ENCODE data around the gene RUBCNL. TPM values are rescaled to one million over a fixed set of nuclear protein-coding genes. Genes with fewer than 3 reads are reported as not detected.
A peak's percentile ranks its signal among the peaks of the same experiment; 100 is the strongest.

The RUBCNL gene
- polyA plus RNA-seq, 2 of the 4 experiments (the other 2 are of a cell fraction): not detected

GRCh38 chr13:46324976-46325375 lies 62.1 kb downstream of the RUBCNL start:
- no peak for TF ChIP-seq KDM1A (IDR thresholded peaks at IDR 0.05; ENCODE audit: low read depth)
- no peak for TF ChIP-seq HOXB5 (CRISPR knock-in tag; IDR thresholded peaks at IDR 0.05)
- TF ChIP-seq, protein P1, sequence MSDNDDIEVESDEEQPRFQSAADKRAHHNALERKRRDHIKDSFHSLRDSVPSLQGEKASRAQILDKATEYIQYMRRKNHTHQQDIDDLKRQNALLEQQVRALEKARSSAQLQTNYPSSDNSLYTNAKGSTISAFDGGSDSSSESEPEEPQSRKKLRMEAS (IDR thresholded peaks at IDR 0.05): no peak
- no peak for TF ChIP-seq NFE2L2 (conservative IDR thresholded peaks at IDR 0.05; ENCODE audit: low read length)
- TF ChIP-seq FOXS1 (CRISPR knock-in tag; IDR thresholded peaks at IDR 0.05): no peak
- TF ChIP-seq HOXB13 (CRISPR knock-in tag; IDR thresholded peaks at IDR 0.05; ENCODE audit: low read depth): no peak
- Histone ChIP-seq H3K4me3 (no peak overlapping the region), H3K27ac (no peak overlapping the region), H3K4me1 (no peaks in the 10 kb centered on the region), H3K9me3 (no peaks in the 10 kb centered on the region), H3K4me2 (no peak overlapping the region)
- ATAC-seq (no peak), FAIRE-seq (no peak), DNase-seq (ENCODE audit: low read depth in 1 of 2, low spot score in 1 of 2) (no peak)
- ChIA-PET POLR2A (no interaction called here), CTCF (no interaction called here)
- WGBS (ENCODE audit: missing lambda C conversion rate): 20% methylated on average over 5 of the region's 5 CpGs

- POLR2A ChIA-PET: no interaction called here
- ATAC-seq (peak; percentile 68 to 80), DNase-seq (ENCODE audit: low read depth in 1 of 2, low spot score in 1 of 2) (peak; percentile 26 to 38), FAIRE-seq (no peak)
- H3K4me2 ChIP-seq: no peak overlapping the region
- CTCF ChIA-PET: interaction anchor here (0.8 to 1.6 kb wide), 9 partner anchors 11 to 514 kb away, joined by 3 to 11 read pairs (median 4); partner anchors contain the start of gene RUBCNL
- no peak overlapping the region for H3K27ac ChIP-seq
- TF ChIP-seq ZC3H11A (IDR thresholded peaks at IDR 0.05) (no peak), CTCF (IDR thresholded peaks at IDR 0.05) (peak; percentile 65), KDM1A (IDR thresholded peaks at IDR 0.05; ENCODE audit: low read depth) (no peak), NR3C1 (IDR thresholded peaks at IDR 0.05) (no peak), POLR2AphosphoS2 (conservative IDR thresholded peaks at IDR 0.05; ENCODE audit: low read length) (no peak), EHF (CRISPR knock-in tag; IDR thresholded peaks at IDR 0.05) (no peak), NPAS2 (CRISPR knock-in tag; IDR thresholded peaks at IDR 0.05; ENCODE audit: borderline replicate concordance) (no peak), FOSB (CRISPR knock-in tag; IDR thresholded peaks at IDR 0.05) (no peak), RAD21 (conservative IDR thresholded peaks at IDR 0.05 in 1 of 2, IDR thresholded peaks at IDR 0.05 in 1 of 2) (peak; percentile 68 to 71), SMC3 (IDR thresholded peaks at IDR 0.05) (peak; percentile 50)
- TF ChIP-seq, protein P2, sequence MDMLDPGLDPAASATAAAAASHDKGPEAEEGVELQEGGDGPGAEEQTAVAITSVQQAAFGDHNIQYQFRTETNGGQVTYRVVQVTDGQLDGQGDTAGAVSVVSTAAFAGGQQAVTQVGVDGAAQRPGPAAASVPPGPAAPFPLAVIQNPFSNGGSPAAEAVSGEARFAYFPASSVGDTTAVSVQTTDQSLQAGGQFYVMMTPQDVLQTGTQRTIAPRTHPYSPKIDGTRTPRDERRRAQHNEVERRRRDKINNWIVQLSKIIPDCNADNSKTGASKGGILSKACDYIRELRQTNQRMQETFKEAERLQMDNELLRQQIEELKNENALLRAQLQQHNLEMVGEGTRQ (IDR thresholded peaks at IDR 0.05): no peak
- TF ChIP-seq, protein P3, sequence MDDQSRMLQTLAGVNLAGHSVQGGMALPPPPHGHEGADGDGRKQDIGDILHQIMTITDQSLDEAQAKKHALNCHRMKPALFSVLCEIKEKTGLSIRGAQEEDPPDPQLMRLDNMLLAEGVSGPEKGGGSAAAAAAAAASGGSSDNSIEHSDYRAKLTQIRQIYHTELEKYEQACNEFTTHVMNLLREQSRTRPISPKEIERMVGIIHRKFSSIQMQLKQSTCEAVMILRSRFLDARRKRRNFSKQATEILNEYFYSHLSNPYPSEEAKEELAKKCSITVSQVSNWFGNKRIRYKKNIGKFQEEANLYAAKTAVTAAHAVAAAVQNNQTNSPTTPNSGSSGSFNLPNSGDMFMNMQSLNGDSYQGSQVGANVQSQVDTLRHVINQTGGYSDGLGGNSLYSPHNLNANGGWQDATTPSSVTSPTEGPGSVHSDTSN (IDR thresholded peaks at IDR 0.05): no peak
- WGBS (ENCODE audit: missing lambda C conversion rate): 38% methylated on average over 17 of the region's 17 CpGs
- H3K4me3 ChIP-seq: no peak overlapping the region
- H3K9me3 ChIP-seq: no peaks in the 10 kb centered on the region
- no peaks in the 10 kb centered on the region for H3K4me1 ChIP-seq
These were observed 65.4 kb downstream of the RUBCNL start for GRCh38 chr13:46321494-46322225.

GRCh38 chr13:46320821-46321220 lies 66.2 kb downstream of the RUBCNL start:
- DNase-seq (ENCODE audit: low read depth in 1 of 2, low spot score in 1 of 2) (no peak), ATAC-seq (peak in 1 of 2 experiments; percentile 20; a peak in 1 of 6 replicates), FAIRE-seq (no peak)
- Histone ChIP-seq H3K4me3 (no peak overlapping the region), H3K4me1 (no peaks in the 10 kb centered on the region), H3K4me2 (no peak overlapping the region), H3K9me3 (no peaks in the 10 kb centered on the region), H3K27ac (no peak overlapping the region)
- TF ChIP-seq REST (IDR thresholded peaks at IDR 0.05): no peak
- ChIA-PET POLR2A (no interaction called here), CTCF (interaction anchor here (1.1 to 1.6 kb wide), 4 partner anchors 10 to 161 kb away, joined by 3 to 11 read pairs (median 5); no protein-coding TSS in a partner anchor)
- 73% methylated on average over 2 of the region's 4 CpGs for WGBS (ENCODE audit: missing lambda C conversion rate)
